Adrenal gland (tissue), 5 donors: Measurements from ENCODE around the gene ITFG2.

ENCODE experiments used
- POLR2A ChIP-seq, 2 donors: fragments of 450-650 bp; IDR thresholded peaks; one replicate each; pipeline ENCODE4 v1.6.1; 2017; ENCODE audit warnings: antibody characterized with exemption in 2 of 2, mild to moderate bottlenecking in 2 of 2, moderate library complexity in 1 of 2
- TF ChIP-seq, protein P1 (sequence below), 6 experiments: fragments of 450-650 bp in 4 of 6; fragments of 200-600 bp in 2 of 6; sonication (generic) in 1 of 6; IDR thresholded peaks; 1 replicate in 5 of 6; 2 replicates in 1 of 6; pipeline versions ENCODE4 v1.5.1 to v1.8.0; 2016 to 2021; ENCODE audit warnings: antibody characterized with exemption in 6 of 6, mild to moderate bottlenecking in 2 of 6, moderate library complexity in 1 of 6
- donor health status: DM: no; HTN: no; CAD: no.

DNA sequence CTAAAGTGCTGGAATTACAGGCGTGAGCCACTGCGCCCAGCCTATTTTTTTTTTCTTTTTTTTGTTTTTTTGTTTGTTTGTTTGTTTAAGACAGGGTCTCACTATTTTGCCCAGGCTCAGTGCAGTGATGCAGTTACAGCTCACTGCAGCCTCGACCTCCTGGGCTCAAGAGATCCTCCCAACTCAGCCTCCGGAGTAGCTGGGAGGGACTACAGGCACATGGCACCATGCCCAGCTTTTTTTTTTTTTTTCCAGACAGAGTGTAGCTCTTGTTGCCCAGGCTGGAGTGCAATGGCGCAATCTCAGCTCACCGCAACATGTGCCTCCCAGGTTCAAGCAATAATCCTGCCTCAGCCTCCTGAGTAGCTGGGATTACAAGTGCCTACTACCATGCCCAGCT, 5.8 kb upstream of the ITFG2 start:
- TF ChIP-seq, protein P1, sequence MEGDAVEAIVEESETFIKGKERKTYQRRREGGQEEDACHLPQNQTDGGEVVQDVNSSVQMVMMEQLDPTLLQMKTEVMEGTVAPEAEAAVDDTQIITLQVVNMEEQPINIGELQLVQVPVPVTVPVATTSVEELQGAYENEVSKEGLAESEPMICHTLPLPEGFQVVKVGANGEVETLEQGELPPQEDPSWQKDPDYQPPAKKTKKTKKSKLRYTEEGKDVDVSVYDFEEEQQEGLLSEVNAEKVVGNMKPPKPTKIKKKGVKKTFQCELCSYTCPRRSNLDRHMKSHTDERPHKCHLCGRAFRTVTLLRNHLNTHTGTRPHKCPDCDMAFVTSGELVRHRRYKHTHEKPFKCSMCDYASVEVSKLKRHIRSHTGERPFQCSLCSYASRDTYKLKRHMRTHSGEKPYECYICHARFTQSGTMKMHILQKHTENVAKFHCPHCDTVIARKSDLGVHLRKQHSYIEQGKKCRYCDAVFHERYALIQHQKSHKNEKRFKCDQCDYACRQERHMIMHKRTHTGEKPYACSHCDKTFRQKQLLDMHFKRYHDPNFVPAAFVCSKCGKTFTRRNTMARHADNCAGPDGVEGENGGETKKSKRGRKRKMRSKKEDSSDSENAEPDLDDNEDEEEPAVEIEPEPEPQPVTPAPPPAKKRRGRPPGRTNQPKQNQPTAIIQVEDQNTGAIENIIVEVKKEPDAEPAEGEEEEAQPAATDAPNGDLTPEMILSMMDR (IDR thresholded peaks at IDR 0.05) = no peak
- no peak for TF ChIP-seq POLR2A (IDR thresholded peaks at IDR 0.05)
